HG02840 (cell line): ENCODE results near the gene RNF114.
"Not testable (repeated sequence)": the region's sequence is repeated elsewhere in the genome, so short reads cannot be mapped to it uniquely, and the experiment has no call there.

Experiments
- ATAC-seq: cut with Tn5 transposase; IDR thresholded peaks from one replicate; pipeline ENCODE4 v1.9.1; 2021; ENCODE audit warnings: mild to moderate bottlenecking, moderate library complexity, moderate number of reproducible peaks; ENCODE audit not compliant: unreplicated experiment, low FRiP score

Gene RNF114

DNA sequence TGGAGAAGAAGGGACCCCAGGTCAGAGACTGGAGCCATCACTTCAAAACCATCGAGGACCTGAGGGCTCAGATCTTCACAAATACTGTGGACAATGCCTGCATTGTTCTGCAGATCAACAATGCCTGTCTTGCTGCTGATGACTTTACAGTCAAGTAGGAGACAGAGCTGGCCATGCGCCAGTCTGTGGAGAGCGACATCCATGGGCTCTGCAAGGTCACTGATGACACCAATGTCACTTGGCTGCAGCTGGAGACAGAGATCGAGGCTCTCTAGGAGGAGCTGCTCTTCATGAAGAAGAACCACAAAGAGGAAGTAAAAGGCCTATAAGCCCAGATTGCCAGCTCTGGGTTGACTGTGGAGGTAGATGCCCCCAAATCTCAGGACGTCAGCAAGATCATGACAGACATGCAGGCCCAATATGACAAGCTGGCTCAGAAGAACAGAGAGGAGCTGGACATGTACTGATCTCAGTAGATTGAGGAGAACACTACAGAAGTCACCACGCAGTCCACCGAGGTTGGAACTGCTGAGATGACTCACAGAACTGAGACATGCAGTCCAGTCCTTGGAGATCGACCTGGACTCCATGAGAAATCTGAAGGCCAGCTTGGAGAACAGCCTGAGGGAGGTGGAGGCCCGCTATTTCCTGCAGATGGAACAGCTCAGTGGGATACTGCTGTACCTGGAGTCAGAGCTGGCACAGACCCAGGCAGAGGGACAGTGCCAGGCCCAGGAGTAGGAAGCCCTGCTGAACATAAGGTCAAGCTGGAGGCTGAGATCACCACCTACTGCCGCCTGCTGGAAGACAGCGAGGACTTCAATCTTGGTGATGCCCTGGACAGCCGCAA, 21.1 kb downstream of the RNF114 start:
- ATAC-seq, result not testable (repeated sequence)

DNA sequence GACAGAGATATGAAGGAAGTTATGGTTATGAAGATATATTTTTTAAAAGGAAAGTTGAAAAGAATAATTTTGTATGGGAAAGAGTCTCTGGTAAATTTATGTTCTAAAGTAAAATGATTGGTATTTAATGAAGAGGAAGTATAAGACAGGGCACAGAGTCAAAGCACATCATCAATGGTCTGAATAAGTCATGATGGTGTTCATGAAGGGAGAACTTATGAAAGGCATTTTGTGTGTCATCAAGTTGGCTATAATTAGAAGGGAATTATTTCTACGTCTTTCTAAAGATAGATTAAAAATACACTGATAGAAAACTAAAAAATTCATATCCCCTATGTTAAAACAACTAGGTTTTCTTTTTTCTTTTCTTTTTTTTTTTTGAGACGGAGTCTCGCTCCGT, 25.2 kb downstream of the RNF114 start:
- ATAC-seq, result no peak

DNA sequence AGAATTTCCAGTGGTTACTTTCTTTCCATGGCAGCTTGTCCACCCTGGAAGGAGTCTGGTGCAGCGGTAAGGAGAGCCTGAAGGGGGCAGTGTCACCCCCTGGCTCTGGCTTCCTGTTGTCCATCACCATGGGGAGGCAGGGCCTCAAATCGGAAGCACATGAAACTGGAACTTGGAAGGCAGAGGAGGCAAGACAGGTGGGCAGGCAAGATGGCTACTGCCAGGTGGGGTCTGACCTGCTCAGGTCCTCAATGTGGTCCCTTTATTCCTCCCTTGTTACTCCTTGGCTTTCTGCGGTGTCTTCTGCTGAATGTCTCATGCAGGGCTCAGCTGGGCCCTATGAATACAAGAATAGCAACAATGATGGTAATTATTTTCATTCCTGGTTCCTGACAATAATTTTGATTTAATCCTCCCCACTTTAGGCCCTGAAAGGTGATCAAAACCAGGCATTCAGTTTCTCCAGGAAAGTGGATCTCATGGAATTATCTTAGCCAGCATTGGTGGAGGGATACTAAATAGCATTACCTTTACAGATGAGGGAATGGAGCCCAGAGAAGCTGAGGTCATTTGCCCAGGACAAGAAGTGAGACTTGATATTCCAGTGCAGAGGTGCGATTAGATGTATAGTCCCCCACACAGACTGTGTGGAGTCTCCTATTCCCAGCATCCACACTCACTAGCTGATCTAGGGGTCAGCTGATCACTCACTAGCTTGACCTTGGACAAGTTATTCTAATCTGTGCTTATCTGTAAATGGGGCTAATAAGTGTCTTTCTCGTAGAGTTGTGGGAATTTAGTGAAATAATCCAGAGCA, 29.0 kb downstream of the RNF114 start:
- no peak for ATAC-seq

DNA sequence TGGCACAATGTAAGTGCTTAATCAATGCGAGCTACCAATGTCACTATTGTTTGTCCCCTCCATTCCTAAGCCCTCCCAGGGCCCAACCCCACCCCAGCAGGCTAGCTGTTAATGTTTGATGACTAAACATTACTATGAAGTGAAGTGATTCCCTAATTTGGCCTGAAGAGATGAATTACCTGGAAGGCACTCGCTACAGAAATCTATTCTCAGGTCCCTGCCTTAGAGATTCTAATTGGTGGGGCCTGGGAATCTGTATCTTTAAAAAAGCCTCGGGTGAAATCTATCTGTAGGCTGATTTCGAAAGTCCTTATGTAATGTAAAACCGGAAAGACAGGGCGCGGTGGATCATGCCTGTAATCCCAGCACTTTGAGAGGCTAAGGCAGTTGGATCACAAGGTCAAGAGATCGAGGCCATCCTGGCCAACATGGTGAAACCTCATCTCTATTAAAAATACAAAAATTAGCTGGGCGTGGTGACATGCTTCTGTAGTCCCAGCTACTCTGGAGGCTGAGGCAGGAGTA, 29.6 kb downstream of the RNF114 start:
- no peak for ATAC-seq

DNA sequence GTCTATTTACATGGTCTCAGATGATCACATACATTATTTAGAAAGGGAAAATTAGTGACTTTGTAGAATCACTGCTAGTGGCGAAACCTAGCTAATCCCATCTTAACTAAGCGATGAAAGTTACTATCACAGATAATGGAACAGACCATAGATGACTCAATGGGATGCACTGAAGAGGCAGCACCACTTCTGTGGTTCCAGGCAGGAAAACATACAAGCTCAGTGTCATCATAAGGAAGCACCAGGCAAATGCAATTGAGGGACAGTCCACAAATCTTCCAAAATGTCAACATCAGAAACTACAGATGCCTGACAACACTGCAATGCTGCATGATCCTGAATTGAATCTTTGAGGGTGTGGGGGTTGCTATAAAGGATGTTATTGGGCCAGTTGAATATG, 30.7 kb downstream of the RNF114 start:
- no peak for ATAC-seq

DNA sequence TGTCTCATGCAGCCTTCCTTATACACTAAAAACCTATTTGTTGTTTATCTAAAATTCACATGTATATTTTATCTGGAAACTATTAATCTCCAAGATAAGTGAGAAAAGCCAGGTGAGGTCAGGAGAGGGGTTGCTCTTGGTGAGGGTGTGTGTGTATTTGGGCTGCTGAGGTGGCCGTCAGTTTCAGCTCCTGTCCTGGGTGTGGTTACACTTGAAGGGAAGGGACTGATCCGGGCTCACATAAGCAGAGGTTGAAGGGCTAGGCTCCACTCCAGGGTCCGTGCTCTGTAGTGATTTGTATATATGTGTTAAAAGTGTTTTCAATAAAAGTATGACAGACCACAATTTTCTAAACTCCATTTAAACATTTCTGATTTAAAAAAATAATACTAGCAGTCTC, 33.0 kb downstream of the RNF114 start:
- no peak for ATAC-seq

DNA sequence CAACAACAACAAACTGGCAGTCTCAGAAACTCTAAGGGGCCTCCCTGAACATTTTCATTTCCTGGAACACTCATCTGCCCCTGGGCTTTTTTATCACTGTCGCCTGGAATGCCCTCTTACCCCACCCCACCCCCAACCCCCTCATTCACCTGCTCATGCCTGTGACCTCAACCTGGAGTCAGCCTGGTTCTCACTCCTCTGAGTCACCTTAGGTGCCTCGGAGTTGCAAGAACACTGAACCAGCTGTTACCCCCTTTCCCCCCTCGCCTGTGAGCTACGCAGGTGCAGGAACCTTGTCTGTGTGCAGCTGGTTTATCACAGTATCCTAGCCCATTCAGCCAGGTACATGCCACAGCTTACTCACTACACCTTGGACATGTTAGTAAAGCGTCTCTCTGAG, 33.7 kb downstream of the RNF114 start:
- ATAC-seq, result no peak

DNA sequence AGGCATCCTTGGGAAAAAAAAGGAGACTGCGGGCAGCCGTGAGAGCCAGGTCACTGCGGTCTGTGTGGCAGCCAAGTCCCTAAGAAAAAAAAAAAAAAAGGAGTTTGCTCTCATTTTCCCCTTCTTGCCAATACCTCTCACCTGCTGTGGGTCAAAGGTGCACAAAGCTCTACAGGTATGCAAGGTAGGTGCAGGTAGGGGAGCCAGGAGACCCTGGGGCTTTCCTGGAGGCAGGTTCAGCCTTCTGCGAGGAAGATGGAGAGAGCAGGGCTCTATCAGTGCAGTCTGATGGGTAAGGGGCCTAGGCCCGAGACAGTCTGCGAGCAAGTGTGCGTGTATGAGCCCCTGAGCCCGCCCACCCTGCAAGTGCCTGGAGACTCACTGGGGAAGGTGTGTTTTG, 34.3 kb downstream of the RNF114 start:
- ATAC-seq, result no peak

DNA sequence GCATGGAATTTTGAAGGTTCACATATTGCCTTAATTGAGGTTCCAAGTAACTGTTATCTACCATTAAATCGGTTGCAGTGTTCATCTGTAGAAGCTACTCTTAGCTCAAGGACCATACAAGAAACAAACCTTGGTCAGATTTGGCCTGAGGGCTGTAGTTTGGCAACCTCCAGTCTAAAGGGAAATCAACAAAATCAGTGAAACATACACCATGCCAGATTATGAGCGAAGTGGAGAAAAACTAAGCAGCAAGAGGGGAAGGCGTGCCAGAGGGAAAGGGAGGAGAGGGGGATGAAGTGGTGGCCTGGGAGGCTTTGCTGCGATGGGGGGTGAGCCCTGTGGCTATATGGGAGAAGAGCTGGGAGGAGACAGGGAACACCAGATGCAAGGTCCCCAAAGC, 37.8 kb downstream of the RNF114 start:
- ATAC-seq, result no peak

DNA sequence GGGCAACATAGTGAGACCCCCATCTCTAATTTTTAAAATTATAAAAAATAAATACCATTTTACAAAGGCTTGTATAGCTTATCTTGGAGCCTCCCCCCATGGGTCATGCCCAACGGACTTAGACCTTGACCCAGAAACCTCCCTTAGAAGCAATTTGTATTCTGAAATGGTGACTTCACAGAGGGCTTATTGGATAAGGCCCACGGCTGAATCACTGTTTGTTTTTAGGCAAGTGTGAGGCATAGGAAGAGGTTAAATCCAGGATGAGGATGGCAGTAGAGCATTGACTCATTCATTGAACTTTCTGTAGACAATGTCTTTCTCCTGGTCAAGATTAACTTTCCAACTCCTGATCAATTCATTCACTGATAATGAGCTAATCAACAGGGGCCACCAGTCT, 40.3 kb downstream of the RNF114 start:
- ATAC-seq, result no peak

DNA sequence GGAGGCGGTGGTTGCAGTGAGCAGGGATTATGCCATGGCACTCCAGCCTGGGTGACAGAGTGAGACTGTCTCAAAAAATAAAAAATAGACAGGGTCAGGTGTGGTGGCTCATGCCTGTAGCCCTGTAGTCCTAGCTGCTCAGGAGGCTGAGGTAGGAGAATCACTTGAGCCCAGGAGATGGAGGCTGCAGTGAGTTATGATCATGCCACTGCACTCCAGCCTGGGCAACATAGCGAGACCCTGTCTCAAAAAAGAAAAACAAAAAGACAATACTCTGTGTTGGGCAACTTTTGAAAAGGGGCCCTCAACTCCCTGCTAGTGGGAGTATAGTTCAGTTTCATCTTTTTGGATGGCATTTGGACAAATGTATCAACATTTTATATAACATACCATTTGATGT, 41.5 kb downstream of the RNF114 start:
- not testable (repeated sequence) for ATAC-seq

DNA sequence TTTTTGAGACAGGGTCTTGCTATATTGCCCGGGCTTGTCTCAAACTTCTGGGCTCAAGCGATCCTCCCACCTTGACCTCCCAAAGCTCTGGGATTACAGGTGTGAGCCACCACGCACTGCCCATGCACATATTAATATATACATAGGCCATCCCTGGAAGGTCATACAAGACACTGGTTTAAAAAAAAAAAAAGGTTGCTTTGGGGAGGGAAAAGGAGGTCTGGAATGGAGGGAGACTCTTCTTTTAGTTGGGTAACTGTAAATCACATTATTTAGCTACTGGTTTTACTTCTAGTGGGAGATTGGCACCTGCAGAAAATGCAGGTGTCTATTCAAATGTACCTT, 42.5 kb downstream of the RNF114 start:
- no peak for ATAC-seq

DNA sequence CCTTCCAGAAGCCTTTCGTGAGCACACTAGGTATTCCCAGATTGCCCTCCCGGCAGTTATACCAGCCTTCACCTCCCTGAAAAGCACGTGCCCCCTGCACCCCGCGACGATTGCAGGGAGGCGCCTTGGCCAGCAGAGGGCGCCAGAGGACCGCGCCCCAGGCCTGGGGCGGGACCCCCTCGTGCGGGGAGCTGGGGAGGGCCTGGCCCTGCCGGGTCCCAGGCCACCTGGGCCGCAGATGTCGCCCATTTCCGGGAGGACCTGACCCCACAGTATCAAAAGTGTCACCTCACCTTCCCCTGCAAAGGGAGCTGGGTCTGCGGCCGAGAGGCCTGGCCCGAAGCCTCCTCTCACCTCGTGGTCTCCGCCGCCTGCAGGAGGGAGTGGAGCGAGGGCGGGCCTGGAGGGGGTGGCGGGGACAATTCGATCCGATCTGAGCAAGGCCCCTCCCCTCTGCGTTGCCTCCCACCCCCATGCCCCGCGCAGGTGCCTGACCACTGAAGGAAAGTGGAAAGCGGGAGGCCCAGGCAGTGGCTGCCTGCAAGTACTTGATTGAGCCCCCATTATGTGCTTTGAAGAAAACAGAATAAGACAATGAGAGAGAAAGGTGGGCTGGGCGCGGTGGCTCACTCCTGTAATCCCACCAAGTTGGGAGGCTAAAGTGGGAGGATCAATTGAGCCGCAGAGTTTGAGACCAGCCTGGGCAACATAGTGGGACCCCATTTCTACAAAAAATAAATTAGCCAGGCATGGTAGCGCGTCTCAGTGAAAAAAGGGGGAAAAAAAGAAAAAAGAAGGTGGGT, 43.0 kb downstream of the RNF114 start:
- no peak for ATAC-seq

DNA sequence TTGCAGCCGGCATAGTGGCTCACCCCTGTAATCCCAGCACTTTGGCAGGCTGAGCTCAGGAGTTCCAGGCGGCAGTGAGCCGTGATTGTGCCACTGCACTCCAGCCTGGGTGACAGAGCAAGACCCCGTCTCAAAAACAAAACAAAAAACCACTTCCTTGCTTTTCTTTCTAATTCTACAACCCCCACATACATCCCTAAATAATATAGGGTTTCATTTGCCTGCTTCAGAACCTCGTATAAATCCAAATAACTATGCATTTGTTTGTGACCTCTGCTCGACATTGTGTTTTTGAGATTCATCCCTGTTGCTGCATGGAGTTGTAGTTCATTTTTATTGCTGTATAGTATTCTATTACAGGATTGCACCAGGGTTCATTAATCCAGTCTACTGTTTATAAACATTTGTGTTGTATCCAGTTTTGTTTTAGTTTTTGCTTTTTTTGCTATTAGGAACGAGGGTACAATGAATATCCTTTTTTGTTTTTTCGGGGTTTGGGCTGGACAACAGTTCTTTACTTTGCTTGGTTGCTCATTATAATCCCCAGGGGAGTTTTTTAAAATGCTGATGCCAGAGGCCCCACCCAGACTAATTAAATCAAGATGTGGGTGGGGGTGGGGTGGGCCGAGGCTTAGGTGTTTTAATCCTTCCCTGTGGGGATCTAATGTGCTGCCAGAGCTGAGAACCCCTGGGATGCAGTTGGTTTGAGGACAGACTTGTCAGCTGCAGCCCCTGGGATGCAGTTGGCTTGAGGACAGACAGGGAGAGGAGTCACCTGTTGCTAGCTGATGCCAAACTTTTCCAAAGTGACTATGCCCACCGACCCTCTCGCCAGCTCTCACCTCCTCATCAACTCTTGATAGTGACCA, 44.2 kb downstream of the RNF114 start:
- ATAC-seq, result no peak

DNA sequence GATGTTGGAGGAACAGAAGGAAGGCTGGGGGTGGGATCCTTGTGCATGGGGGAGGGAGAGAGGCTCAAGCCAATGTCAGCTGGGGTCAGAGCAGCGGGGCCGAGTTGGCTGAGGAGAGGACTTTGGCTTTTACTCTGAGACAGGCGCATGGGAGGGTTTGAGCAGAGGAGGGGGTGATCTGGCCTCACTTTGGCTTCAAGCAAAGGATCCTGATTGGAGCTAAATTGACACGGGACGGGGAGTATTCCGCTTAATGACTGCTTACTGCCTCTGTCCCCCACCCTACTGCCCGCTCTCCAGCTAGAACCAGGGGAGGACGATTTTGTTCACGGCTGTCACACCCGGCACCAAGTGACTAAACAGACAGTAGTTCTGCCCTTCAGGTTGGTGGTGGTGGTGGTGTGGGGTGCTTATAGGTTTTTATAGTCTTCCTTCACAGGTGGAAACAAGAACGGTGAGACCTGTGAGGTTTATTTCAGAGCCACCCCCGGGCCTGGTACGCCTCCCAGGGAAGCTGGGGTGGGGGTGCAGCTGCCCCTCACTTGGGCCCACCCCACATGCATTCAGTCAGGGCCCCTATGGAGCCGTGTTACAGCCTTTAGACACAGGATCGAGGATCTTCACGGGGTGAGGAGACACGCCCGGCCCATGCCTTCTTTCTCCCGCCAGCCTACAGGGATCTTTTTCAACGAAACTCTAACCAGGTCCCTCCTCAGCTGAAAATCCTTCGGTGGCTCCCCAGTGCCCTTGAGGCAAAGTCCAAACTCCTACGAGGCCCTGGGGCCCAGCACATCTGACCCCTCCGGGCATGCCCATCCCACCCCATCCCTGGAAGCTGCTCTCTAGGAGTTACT, 45.2 kb downstream of the RNF114 start:
- no peak for ATAC-seq

DNA sequence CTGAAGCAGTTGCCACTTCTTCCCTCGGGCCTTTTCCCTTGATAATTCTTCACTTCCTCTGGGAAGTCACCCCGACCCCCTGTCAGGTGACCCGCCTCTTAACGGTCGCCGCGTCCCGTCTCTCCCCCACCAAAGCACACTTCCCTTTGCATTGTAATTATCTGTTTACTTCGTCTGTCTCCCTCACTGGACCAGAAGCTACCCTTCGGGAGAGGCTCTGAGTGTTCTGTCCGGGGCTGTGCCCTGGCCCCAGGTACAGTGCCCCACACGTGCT, 45.8 kb downstream of the RNF114 start:
- ATAC-seq, result no peak

DNA sequence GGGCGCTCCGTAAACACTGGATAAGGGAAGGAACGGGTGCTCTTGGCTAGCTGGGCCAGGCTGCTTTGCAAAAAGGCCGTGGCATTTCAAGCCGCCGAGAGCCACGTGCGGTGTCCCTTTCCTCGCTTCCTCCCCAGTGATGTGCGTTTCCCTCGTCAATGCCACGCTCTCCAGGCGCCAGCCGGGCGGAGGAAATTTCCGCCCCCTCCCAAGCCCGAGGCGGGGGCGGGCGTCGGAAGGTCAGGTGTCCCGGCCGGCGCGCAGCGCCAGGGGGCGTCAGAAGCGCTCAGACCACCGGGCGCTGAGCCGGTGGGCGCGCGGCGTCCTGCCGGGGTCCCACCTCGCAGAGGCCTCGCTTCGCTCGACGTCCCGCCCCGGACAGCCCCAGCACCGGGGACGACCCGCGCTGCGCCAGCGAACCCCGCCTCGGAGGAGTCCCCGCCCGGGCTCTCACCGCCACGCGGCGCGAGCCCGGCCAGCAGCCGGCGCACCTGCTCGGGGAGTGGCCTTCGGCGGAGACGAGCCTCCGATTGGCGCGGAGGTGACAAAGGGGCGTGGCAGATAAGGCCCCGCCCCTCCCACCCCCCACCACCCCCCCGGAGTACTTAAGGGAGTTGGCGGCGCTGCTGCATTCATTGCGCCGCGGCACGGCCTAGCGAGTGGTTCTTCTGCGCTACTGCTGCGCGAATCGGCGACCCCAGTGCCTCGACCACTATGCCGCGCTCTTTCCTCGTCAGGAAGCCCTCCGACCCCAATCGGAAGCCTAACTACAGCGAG, 46.3 kb downstream of the RNF114 start, which contains the start of gene SNAI1:
Gene SNAI1, plus strand, starts transcription at position 635 of the 777 bp plus-strand sequence. Its CDS starts 80 bp downstream, at position 715.
- ATAC-seq, result peak; percentile 82

DNA sequence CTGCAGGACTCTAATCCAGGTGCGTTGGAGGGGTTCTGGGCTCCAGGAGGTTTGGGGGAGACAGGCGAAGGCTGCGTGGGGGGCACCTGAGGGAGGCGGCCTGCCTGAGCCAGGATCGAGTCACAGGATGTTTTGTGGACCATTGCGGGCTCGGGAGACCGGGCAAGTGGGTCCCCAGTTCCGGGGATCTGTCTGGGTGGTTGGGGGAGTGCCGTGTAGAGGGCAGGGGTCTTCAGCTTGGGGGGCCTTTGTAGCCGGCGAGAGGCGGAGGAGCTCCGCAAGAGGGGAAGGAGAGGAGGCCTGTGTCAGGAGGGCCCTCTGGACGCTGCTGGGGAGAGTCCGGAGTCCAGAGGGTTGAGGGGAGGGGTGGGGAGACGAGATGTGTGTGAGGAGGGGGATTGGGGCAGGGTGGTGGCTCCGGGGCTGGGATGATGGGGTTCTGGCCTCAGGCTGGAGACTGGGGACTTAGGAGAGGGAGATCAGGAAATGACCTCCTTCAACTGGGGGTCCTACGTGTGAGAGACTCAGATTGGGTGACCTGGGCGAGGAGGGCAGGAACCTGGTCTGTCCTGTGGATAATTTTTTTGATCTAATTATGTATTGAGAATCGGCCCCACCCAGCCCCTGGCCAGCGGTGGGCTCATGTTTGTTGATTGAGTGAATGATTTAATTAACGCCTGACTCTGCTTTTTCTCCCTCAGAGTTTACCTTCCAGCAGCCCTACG, 47.1 kb downstream of the RNF114 start:
- no peak for ATAC-seq
